GM21528 (cell line): ENCODE data around the gene LCMT1.
"Not testable (repeated sequence)": the region's sequence is repeated elsewhere in the genome, so short reads cannot be mapped to it uniquely, and the experiment has no call there.

ENCODE experiments used
- ATAC-seq: cut with Tn5 transposase; IDR thresholded peaks from one replicate; pipeline ENCODE4 v1.9.1; 2021; ENCODE audit warnings: mild to moderate bottlenecking, moderate library complexity; ENCODE audit not compliant: unreplicated experiment, low FRiP score

The LCMT1 gene

DNA sequence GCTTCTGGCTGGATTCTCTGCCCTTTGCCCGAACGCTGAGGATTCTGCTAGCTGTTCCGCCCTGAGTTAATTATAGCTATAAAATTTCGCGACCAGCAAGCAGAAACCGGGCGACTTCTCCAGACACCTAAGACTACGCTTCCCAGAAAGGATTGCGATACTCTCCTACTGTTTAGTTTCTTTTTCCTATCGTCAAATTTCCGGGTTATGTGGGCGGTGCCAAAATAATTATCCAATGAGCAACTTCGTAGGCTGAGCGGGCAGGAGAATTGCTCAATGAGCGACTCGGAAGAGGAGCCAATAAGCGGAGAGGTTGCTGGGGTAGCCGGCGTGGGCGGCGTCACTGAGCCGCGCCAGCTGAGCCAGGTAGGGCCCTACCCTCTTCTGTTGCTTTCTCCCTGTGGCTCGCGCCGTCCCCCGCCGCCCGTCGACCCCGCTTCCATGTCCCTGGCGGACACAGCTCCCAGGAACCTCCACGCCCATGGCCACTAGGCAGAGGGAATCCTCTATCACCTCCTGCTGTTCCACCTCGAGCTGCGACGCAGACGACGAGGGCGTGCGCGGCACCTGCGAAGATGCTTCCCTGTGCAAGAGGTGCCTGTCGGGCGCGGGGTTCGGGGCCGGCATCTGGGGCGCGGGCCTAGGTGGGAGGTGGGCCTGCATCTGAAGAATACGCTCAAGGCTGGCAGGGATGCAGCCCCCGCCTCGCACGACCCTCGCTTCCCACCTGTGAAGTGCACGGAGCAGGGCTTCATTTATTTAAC lies at the start of gene LCMT1:
Gene LCMT1, plus strand, starts transcription at position 340 of the 764 bp plus-strand sequence. Its CDS starts 142 bp downstream, at position 482.
- ATAC-seq: peak; percentile 92

DNA sequence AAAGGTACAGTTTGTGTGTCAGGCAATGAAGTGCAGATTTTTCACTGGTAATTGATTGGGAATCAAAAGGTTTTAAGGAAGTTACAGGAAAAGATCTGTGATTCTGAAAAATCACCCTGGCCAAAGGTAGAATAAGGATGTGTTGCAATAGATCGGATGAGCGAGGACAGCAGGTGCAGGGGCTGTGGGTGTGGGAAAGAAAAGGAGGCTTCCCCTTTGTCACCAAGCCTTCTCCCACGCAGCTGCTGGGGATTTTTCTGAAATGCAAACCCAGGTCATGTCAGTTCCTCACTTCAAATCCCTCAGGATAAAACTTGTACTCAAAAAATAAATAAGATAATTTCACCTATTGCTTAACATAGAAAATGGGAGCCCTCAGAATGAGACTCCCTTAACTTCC lies 48.4 kb upstream of the LCMT1 start:
- no peak for ATAC-seq

DNA sequence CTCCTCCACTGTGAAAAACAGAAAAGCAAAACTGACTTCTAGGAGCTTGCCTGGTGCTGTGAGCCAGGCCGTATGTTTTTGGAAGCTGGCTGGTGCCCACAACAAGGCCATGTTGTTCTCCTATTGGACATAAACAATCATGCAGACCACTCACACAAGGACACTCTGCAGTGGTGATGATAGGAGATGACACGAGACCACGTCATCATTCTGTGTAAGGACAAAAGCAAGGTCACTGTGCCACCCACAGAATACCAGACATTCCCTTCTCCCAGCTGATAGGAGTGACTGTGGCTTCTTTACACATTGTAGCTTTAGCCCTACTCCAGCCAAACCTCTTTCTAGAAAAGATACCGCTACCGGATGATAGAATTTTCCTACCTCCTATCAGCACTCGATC lies 47.7 kb upstream of the LCMT1 start:
- no peak for ATAC-seq

DNA sequence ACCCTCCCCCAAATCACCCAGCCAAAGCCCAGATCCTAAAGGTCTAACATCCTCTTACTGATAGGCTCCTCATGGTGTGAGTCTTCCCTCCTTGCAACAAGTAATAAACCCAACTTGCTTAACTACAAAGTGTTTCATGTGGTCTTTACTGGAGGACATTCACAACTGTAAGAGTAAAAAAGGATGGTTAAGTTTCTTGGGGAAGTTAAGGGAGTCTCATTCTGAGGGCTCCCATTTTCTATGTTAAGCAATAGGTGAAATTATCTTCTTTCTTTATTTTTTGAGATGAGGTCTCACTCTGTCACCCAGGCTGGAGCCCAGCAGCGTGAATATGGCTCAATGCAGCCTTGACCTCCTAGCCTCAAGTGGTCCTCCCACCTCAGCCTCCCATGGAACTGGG lies 47.3 kb upstream of the LCMT1 start:
- ATAC-seq: not testable (repeated sequence)

DNA sequence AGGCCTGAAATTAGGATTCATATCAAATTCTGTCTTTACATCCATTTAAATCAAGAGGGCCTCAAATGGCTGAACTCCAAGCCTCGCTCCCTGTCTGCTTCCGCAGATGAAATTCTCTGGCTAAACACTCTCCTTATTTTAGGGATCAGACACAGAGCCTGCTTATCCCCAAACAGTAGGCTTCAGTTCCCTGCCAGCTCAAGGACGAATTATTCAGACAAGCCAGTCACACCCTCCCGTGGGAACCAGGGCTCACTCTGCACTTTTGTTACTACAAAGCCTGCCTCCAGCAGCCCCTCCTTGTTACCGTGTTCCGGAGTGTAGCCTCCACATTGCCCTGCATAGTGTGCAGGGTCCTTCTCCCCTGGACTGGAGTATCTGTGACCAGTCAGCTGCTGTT lies 46.6 kb upstream of the LCMT1 start:
- ATAC-seq: no peak

DNA sequence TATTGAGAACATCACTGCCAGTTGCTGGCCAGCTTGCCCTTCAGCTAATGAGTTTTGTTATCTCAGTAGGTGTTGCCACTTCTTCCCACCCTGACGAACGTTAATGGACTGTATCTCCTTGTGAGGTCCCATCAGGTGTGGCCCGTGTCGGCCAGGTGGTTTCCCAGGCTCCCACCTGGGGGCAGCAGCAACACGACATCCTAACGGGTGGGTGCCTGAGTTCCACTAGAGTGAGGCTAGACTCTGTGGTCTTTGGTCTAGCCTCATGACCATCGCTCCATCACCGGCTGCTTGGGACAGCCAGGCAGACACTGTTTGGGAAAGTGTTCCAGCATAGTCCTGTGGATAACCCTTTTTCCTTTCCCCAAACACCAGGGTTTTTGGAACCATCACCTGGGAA lies 45.6 kb upstream of the LCMT1 start:
- ATAC-seq: no peak

DNA sequence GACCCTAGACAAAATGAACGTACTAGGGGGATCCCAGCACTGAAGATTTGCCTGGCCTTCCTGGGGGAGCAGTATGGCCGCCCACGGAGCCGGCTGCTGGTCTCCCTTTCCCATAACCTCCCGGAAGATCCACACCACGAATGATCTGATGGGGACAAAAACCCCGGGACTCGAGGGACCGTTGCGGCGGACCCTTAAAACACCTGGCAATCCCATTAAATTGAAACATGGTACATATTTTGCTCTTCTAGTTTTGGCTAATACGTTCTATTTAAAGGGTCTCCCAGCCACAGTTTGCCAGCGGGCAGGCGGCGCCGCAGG lies 45.2 kb upstream of the LCMT1 start:
- ATAC-seq: no peak

DNA sequence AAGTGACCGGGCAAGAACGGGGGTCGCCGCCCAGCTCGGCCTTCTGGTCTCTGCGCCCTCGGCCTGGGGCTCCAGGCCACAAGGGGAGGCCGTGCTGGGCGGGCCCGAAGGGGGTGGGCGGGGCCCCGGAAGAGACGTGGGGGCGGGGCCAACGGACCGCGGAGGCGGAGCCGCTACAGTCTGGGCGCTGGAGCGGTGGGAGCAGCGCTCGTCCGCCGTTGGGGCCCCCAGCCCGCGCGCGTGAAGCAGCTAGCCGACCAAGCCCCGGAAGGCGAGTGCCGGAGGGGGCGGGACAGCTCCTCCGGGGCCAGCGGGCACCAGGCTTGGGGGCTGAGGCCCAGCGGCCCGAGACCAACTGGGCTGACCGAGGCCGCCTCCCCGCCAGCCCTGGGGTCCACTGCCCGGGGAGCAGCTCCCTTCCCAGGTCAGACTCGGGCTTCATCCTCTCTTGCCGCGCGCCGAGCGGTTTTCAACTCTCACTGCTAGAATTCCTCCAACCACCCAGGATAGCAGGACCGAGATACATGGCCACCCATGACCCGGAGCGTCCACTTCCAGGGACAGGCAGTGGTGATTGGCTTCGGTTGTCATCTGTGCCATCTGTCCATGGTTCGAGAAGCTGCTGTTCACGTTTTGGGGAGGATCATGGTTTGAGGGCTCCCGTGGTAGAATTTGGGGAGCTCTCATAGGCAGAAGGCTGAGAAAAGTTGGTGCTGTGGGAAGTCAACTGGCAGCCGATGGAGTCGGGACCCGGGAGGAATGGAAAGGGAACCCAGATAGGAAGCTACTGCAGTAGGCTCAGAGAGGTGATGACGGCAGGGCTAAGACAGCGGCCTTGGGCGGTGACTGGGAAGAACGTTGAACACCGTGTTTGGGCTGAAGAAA lies 44.6 kb upstream of the LCMT1 start:
- peak; percentile 80 for ATAC-seq

DNA sequence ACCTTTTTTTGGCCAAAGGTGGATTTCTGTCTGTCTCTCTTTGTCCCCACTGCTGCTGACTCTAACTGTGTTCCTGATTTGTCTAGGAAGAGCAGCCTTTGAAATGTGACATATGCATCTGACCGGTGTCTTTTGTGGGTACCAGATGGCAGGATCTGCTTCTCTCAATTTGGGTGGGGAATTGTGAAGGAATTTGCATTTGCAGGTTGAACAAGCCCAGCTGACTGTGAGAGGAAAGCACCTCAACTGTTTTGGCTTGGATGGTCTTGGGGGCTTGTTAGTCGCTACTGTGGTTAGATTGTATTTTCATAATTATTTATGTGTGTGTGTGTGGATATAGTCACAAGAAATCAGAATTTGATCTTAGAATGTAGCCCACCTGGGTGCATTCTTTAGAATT lies 37.7 kb upstream of the LCMT1 start:
- no peak for ATAC-seq

DNA sequence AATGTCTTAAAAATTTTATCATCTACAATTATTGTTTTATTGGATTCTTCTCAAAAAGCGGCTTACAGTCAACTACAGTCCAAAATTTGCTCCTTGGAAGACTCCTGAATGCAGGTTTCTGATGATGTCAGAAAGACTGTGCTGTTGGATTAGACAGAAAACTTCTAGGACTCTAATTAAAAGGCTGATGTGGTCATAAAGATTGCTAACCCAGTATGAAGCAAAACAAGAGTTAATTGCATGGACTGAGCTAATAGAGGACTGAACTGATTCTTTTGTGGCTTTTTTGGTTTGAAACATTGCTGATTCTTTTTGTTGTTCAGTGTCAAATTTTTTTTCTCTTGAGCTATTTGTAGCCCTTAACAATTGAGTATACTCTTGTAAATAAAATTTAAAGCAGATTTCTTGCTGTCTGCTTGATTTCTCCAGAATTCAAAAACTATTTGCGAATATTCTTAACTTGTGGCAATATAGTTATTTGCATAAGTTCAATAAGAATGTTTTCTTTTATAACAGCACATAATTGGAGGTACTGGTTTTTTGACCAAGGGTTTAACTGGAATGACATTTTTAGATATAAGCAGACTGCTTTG lies 33.1 kb upstream of the LCMT1 start:
- ATAC-seq: no peak

DNA sequence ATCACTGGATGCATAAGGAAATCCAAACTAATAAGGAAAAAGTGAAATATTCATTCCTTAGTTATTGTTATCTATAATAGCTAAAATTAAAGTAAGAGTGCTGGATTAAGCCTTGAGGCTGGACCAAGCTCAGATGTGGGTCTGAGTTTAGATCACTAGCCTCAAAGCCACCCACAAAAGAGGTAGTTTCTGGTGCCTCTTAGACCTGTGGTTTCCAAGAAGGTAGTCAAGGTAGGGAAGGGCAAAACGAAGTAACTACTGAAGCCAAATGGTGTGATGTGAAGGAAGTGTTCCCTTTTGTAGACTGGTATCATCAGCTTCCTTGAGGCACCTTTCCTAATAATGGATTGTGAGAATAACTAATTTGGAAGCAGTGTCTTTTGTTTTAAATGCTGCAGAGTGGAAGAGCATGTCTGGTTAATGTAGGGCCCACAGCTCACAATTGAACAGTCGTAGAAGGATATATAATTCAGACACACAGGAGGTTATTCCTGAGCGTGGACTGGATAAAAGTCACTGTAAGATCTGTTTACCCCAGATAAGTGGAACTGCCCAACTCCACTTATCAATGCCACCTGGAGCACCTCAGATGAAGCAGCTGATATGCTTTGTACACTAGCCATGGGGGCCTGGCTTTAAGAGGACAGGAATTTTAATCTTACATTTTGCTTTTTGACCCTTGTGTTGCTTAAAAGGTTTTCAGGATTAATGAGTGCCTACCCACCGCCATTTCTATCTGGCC lies 31.7 kb upstream of the LCMT1 start:
- no peak for ATAC-seq

DNA sequence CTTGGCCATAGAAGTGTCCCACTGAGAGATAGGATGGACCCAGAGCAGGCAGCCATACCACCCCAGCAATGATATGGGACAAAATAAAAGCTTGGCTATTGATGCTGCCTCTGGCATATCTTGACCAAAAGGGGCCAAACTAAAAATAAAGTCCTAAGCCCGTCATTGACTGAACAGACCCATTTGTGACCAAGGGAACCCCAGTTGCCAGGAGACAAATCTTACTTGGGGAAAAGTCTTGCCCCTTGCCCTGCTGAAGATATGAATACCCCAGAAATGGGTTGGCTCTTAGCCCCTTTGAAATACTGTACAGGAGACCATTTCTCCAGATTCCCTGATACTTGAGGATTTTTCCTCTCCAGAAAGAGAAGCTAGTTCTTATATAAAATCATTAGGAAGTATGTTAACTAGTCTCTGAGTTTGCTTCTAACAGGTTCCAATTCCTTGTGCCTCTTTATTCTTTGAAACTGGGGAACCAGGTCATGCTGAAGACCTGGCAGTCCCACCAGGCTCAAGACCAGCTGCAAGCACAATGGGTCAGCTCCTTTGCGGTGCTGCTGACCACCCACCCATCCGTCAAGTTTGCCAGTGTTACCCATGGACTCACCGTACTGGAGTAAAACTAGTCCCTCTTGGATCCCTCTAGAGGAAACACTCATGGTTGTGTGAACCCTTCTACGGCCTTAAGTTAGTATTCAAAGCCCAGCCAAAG lies 31.0 kb upstream of the LCMT1 start:
- no peak for ATAC-seq

DNA sequence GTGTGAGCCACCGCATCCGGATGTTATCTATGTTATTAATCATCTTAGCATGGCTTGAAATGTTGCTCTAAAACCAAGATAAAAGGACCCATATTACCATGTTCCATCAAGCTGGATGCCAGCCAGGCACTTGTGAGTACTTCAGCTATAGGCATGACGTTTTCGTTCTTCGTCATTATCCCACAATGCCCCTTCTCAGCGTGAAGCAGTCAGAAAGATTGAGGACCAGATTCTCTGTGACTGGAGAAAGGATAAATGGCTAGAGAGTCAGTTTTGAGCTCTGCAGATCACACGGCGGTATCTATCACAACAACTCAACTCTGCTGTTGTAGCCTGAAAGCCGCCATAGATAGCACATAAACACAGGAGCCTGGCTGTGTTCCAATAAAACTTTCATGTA lies 29.8 kb upstream of the LCMT1 start:
- no peak for ATAC-seq

DNA sequence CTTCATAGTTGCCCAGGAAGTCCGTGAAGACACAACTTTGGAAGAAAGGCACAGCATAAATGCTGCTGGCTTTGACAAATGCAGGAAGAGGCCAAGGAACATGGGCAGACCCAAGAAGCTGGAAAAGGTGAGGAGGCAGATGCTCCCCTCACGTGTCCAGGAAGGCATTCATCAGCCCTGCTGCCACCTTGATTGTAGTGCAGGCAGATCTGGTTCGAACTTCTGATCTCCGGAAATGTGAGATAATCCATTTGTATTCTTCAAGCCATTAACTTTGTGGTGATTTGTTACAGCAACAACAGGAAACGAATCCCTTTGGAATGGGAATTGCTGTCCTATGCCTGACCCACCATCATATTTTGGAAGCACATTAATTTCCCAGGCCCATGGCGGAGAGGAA lies 28.5 kb upstream of the LCMT1 start:
- no peak for ATAC-seq

DNA sequence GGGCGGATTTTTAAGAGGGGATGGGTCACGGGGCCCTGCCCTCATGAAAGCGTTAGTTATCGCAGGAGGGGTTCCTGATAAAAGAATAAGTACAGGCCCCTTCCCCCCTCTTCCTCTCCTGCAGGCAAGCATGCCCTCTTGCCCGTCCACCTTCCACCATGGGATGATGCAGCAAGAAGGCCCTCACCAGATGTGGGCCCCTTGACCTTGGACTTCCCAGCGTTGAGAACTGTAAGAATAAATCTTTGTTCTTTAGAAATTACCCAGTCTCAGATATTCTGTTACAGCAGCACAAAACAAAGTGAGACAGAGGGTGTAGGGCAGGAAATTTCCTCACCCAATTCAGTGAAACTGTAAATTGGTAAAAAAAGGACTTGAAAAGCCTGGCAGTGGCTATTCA lies 27.8 kb upstream of the LCMT1 start:
- ATAC-seq: no peak

DNA sequence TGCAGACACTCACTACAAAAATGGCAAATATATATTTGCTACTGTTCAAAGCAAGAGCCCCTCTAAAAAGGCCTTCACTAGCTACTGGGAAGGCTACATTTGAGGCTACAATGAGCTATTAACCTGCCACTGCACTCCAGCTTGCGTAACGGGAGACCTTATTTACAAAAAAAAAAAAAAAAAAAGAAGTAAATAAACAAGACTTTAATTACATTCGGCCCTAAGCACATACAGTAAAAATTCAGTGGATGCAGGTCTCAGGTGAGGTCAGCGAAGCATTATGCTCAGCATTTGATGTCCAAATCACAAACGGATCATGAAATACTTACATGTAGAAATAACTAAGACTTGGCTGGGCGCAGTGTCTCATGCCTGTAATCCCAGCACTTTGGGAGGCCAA lies 26.7 kb upstream of the LCMT1 start:
- ATAC-seq: no peak

DNA sequence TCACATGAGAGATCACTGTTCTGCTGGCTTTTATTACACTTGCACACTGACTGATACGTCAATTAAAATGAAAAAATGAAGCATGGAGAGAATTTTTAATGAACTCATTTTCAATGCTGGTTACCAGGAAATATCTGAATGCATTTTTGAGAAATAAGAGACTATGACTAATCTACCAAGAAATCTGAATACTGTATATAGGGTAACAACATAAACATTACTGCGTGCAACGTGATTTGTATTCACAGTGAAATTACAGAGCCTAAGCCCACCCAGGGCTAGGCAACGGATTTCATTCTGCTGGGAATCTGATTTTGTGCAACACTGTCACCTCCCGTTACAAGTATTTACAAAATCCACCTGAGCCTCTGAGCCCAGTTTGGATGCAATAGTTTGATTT lies 23.8 kb upstream of the LCMT1 start:
- no peak for ATAC-seq

DNA sequence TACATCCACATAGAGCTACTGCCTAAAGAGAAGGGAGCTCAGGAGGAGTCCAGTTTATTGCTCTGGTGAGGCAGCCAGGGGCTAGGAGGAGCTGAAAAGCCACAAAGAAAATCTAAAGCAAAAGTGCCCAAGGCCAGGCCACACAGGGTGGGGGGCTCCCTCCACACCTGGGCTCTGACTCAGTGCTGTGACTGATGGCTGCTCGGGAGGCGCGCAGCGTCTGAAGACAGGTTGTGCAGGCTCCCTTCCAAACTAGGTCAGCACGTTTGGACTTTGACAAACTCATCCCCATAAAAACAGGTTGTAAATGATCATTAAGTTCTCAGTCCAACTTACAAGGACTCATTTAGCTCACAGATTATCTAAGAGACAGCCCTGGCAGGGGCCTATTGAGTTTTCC lies 22.2 kb upstream of the LCMT1 start:
- no peak for ATAC-seq

DNA sequence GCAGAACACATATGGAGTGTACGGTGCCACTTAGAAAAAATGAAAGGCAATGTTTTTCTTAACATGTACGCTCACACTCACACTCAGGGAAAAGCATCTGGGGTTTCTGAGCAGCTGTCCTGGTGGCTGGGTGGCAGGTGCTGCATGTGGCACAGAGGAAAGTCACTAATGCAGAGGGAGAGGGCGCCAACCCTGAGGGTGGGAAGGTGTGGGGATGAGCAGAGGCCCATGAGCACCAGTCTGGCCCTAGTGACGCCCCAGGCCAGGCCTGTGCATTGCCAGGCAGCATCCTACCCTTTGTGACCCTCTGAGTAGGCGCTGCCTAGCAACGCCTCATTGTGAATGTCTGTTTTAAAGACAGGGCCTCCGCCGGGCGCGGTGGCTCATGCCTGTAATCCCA lies 19.1 kb upstream of the LCMT1 start:
- no peak for ATAC-seq
